ENCODE data around the gene RPP30. TPM values are rescaled to one million over a fixed set of nuclear protein-coding genes. Genes with fewer than 3 reads are reported as not detected.
"Not testable (repeated sequence)": the region's sequence is repeated elsewhere in the genome, so short reads cannot be mapped to it uniquely, and the experiment has no call there.

The RPP30 gene
- total and polyA plus RNA-seq, 9 of the 15 experiments (the other 6 are each of a cell fraction or from before 2014, with no cell fraction given) = 37.3 to 170 (median 69.1) TPM

GRCh38 chr10:90942980-90943379, 71.2 kb downstream of the RPP30 start:
- H3K27ac ChIP-seq (ENCODE audit: extremely low read depth, low read depth, low read length); H3K9me1 ChIP-seq (ENCODE audit: control insufficient read depth, insufficient read depth, low read length); H2AFZ ChIP-seq (ENCODE audit: low read depth, low read length); H3K9ac ChIP-seq (ENCODE audit: insufficient read depth in 1 of 2, low read depth in 2 of 2, low read length in 2 of 2); H3K36me3 ChIP-seq (ENCODE audit: control insufficient read depth, insufficient read depth, low read length); FAIRE-seq; H3K4me3 ChIP-seq; ATAC-seq; H4K20me1 ChIP-seq (replicated peaks; ENCODE audit: control insufficient read depth, insufficient read depth, low read length); in situ Hi-C loops (cut with MboI); CTCF ChIA-PET (ENCODE audit: low intra/inter-chr PET ratio); H3K79me2 ChIP-seq (ENCODE audit: control insufficient read depth, insufficient read depth, low read length); BruUV-seq (replicated peaks); H3K4me1 ChIP-seq (replicated peaks in 1 of 2; ENCODE audit: control insufficient read depth in 2 of 2, insufficient read depth in 2 of 2, low read length in 2 of 2); H3K9me3 ChIP-seq (replicated peaks; ENCODE audit: control insufficient read depth, insufficient read depth, low read depth, low read length); intact Hi-C loops (cut with micrococcal nuclease); H3K27me3 ChIP-seq (ENCODE audit: control insufficient read depth in 2 of 2, insufficient read depth in 2 of 2, low read length in 2 of 2); DNase-seq (ENCODE audit: extremely low read depth in 1 of 4, low spot score in 3 of 4); H3K4me2 ChIP-seq (ENCODE audit: insufficient read depth, low read length): not testable (repeated sequence)
- POLR2A ChIA-PET = interaction anchor here (1.3 kb wide), 1 partner anchor 8 kb away, joined by 4 read pairs; no protein-coding TSS in a partner anchor
- WGBS (ENCODE audit: insufficient coverage, low coverage, missing lambda C conversion rate) = 0% methylated on average over 3 of the region's 3 CpGs

GRCh38 chr10:90944749-90945148, 73.0 kb downstream of the RPP30 start:
- no peaks in the 10 kb centered on the region for H4K20me1 ChIP-seq (replicated peaks; ENCODE audit: control insufficient read depth, insufficient read depth, low read length)
- H3K9me3 ChIP-seq (replicated peaks; ENCODE audit: control insufficient read depth, insufficient read depth, low read depth, low read length) = no peaks in the 10 kb centered on the region
- H3K4me3 ChIP-seq = no peak overlapping the region
- no peak for TF ChIP-seq CTCFL (IDR thresholded peaks at IDR 0.05; ENCODE audit: borderline replicate concordance, insufficient read depth, low read depth, low read length, poor library complexity, severe bottlenecking)
- no peak for TF ChIP-seq OTX1 (CRISPR knock-in tag; IDR thresholded peaks at IDR 0.05)
- TF ChIP-seq KLF6 (CRISPR knock-in tag; IDR thresholded peaks at IDR 0.05; ENCODE audit: borderline replicate concordance) = no peak
- TF ChIP-seq IFI16 (CRISPR knock-in tag; IDR thresholded peaks at IDR 0.05) = no peak
- no peak for TF ChIP-seq ELF2 (CRISPR knock-in tag; IDR thresholded peaks at IDR 0.05)
- no peak for TF ChIP-seq ZBTB17 (CRISPR knock-in tag; IDR thresholded peaks at IDR 0.05)
- no peak for TF ChIP-seq ZNF717 (CRISPR knock-in tag; IDR thresholded peaks at IDR 0.05)
- no peak for TF ChIP-seq HINFP (tag; conservative IDR thresholded peaks at IDR 0.05; ENCODE audit: low read depth)
- intact Hi-C loops (cut with micrococcal nuclease) = no loop called here
- no peak overlapping the region for H3K27ac ChIP-seq (ENCODE audit: extremely low read depth, low read depth, low read length)
- ChIA-PET CTCF (ENCODE audit: low intra/inter-chr PET ratio) (no interaction called here), POLR2A (no interaction called here)
- WGBS (ENCODE audit: insufficient coverage, low coverage, missing lambda C conversion rate) = 0% methylated on average over 1 of the region's 1 CpG
- no peaks in the 10 kb centered on the region for H3K27me3 ChIP-seq (ENCODE audit: control insufficient read depth in 2 of 2, insufficient read depth in 2 of 2, low read length in 2 of 2)
- ATAC-seq (no peak), FAIRE-seq (no peak), DNase-seq (ENCODE audit: extremely low read depth in 1 of 4, low spot score in 3 of 4) (no peak)
- no peaks in the 10 kb centered on the region for H3K79me2 ChIP-seq (ENCODE audit: control insufficient read depth, insufficient read depth, low read length)
- no peak overlapping the region for H3K4me2 ChIP-seq (ENCODE audit: insufficient read depth, low read length)
- no peaks in the 10 kb centered on the region for H3K36me3 ChIP-seq (ENCODE audit: control insufficient read depth, insufficient read depth, low read length)
- no peaks in the 10 kb centered on the region for H3K4me1 ChIP-seq (replicated peaks in 1 of 2; ENCODE audit: control insufficient read depth in 2 of 2, insufficient read depth in 2 of 2, low read length in 2 of 2)
- H3K9ac ChIP-seq (ENCODE audit: insufficient read depth in 1 of 2, low read depth in 2 of 2, low read length in 2 of 2) = no peak overlapping the region
- H2AFZ ChIP-seq (ENCODE audit: low read depth, low read length) = no peak overlapping the region
- H3K9me1 ChIP-seq (ENCODE audit: control insufficient read depth, insufficient read depth, low read length) = no peaks in the 10 kb centered on the region
- no TSS peak for BruUV-seq (replicated peaks)
- in situ Hi-C loops (cut with MboI) = no loop called here

All from K562 (cell line).